GM19463 (cell line): ENCODE results near the gene PEPD.

Experiments used
- ATAC-seq: cut with Tn5 transposase; IDR thresholded peaks from one replicate; pipeline ENCODE4 v1.9.1; 2021; ENCODE audit warnings: mild to moderate bottlenecking, moderate library complexity; ENCODE audit not compliant: unreplicated experiment

PEPD gene

GRCh38 chr19:33461256-33462111 lies 60.1 kb downstream of the PEPD start:
- ATAC-seq: no peak

DNA sequence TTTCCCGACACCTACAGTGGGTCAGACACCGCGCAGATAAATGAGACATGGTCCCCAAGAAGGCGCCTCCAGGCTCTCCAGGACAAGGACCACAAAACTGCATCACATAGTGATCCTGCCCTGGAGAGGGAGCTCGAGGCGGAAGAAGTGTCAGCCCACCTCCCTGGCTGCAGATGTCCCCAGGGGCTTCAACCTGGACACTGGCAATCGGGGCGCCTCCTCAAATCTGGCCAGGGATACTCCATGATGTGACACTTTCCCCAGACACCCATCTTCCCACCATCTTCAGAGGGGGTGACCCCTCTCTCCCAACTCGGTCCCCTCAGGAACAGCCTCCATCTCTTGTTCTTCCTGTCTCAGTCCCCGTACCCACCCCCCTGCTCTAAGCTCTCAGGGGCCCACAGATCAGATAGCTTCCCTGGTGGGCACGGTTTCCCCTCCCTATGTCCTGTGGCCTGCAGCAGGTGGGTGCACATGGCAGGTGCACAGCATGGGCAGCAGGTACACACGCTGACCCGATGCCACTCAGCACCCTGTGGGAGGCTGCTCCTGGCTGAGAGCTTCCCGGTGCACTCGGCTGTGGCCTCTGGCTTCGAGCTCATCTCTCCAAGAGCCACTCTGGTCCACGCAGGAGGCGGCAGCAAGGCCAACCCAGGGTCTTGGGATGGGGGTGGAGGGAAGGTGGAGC lies 61.2 kb downstream of the PEPD start:
- ATAC-seq: no peak

GRCh38 chr19:33459222-33460090 lies 62.1 kb downstream of the PEPD start:
- ATAC-seq: no peak

DNA sequence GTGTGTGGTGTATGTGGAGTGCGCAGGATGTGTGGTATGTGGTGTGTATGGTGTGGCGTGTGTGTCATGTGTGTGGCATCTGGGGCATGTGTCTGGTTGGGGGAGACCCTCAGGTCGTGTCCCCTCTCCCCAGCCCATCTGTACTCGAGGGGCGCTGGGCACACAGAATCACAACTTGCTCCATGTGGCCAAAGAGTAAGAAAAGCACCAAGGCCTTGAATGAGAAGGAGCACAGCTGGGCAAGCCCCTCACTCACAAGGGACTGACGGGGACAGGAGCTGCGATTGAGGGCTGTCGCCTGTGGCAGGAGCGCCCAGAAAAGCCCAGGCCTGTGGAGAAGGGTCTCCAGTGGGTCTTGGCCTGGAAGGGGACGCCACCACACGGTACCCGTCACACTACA lies 62.8 kb downstream of the PEPD start:
- ATAC-seq: no peak

GRCh38 chr19:33458171-33458633 lies 63.4 kb downstream of the PEPD start:
- ATAC-seq: no peak

DNA sequence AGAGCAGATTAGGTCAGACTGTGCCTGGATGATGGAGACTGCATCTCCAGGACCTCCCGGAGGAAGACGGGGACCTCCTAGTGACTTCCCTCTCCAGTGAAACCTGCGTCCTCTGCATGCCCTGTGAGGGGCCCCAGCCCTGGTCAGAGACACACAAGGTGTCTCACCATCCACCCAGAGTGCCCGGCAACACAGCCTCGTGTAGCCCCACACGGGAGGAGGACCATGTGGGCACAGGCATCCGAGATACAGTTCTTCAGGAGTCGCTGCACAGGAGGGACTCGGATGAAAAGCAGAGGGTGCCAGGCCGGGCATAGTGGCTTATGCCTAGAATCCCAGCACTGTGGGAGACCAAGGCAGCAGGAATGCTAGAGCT lies 64.8 kb downstream of the PEPD start:
- no peak for ATAC-seq

- ATAC-seq: no peak
Observed at GRCh38 chr19:33456076-33456844, 65.3 kb downstream of the PEPD start.

DNA sequence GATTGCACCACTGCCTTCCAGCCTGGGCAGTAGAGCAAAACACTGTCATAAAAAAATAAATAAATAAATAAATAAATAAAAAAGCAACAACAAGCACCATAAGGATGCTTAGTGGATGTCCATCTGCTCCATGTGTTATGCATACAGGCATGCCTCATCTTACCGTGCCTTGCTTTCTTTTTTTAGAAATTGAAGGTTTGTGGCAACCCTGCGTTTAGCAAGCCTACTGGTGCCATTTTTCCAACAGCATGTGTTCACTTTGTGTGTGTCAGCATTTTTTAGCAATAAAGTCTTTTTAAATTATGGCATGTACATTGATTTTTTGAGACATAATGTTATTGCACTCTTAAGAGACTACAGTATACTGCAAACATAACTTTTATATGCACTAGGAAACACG lies 68.3 kb downstream of the PEPD start:
- ATAC-seq: no peak

DNA sequence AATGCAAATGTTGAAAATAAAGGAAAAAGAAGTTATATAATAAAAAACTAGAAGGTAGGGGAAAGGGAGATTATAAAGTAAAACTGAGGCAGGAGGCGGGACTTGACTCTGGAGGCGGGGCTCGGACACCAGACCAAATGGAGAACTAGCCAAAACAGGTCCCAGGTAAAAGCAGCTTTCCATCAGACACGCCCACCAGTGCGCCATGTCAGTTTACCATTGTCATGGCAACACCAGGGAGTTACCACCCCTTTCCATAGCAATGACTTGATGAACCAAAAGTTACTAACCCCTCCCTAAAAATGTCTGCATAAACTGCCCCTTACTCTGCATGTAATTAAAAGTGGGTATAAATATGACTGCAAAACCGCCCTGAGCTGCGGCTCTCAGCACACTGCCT lies 70.9 kb downstream of the PEPD start:
- ATAC-seq: no peak

DNA sequence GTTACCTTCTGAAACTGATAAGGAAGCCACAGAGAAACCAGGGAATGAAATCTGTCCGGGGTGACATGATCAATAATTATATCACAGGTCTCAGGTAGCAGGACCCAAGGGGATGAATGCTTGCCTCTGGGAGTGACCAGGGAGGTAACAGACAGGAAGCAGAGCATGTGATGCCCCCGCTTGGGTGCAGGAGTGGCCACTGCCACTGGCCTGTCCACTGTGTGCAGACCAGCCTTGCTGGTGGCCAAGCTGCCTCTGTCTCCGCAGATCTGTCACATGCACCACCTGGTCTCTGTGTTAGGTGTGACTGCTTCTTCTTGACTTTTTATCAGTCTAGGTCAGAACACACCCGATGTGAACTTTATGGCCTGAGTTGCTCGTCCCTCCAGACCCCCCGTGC lies 71.8 kb downstream of the PEPD start:
- ATAC-seq: no peak

GRCh38 chr19:33448159-33448516 lies 73.5 kb downstream of the PEPD start:
- ATAC-seq: no peak

DNA sequence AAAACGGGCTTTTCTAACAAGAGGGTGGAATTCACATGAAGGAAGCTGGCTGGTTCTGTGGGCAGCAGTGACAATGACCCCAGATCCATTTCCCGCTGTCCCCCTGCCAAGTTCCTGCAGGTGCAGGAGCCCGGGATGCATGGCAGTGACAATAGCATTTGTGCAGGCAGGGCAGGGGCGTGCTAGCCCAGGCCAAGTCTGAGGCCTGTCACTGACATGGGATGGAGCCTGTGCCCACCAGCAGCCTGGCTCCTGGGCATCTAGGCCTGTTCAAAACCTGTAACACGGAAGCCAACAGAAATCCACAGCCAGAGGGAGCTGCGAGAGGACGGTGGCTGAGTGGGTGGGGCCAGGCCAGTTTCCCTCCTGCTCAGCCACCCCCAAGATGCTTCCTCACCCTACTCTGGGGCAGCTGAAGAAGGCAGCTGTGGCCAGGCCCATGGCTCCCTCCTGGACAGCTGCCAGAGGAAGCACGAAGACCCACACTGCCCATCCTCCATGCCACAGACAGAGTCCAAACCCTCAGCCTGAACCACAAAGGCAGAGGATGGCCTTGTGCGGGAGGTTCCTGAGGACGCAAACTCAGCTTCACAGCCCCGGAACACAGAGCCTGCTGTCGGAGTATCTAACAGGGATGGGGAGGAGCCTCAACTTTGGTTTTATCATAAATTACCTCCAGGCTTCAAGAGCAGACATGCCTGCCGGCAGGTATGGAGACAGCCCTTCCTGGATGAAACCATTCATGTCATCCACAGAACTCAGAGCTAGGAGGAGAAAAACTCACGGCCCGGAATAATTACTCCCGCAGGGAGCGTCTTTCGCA lies 74.0 kb downstream of the PEPD start:
- ATAC-seq: no peak

- ATAC-seq: no peak
Observed at GRCh38 chr19:33446330-33447293, 75.0 kb downstream of the PEPD start.

DNA sequence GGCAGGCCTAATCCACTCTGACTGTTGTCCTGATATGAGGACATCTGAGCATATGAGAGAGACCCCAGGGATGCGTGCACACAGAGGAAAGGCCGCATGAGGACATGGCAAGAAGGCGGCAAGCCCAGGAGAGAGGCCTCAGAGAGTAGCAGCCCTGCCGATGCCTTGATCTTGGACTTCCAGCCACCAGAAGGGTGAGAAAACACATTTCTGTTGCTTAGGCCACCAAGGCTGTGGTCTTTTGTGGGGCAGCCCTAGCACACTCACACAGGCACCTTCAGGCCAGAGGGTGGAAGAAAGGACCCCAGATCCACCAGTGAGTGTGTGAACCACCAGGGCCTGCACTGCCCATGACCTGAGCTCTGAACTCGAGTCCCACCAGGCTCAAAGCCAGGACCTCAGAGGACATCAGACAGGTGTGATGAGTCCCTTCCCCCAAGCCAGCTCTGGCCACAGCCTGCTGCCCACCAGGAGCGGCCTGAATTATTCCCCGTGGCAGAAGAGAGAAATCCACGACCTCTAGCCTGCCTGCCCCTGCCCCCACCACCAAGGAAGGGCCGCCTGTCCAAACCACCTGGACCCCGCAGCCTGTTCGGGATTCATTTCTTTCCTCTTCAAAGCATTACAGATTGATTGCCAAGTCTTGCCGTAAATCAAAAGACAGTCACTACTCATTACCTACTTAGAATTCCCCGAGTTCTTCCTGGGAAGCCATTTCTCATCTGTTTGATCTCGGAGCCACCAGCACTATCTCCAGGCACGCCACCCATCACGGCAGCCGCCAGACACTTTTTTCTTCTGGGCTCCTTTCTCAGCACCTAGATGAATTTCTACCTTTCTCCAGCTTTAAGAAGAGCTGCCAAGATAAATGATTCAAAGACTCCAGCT lies 75.9 kb downstream of the PEPD start:
- no peak for ATAC-seq

DNA sequence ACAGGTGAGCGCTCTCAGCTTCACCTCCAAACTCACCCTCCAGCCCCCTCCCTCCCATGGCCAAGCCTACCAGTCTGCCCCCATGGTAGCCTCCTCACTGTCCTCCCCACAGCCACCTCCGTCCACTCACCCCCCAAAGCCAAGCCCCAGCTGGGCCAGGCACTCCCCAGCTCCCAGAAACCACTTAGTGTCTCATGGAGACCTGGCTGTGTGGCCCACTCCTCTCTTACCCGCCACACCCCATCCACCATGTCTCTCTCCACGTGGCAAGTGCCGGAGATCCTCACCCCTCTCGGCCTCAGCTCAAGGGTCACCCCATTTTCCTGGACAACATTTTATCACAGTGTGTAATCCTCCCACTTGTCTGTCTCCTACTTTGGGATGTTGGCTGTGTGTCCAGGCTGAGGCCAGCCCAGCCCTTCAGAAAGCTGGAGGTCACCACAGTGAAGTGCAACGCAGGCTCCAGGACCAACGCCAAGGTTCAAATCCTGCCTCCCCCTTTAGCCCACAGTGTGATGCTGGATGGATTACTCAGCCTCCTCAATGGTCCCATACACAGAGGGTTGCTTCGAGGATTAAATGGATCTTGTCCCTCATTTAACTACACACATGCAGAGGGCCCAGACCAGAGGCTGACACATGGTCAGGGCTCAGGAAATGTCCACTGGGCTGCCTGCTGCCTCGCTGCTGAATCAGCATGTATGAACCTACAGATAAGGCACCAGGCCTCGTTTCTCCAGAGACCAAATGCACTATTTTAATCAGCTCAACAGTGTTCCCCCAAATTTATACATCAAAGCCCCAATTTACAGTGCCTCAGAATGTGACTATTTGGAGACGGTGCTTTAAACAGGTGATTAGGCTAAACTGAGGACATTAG lies 76.8 kb downstream of the PEPD start:
- ATAC-seq: no peak

GRCh38 chr19:33443638-33444561 lies 77.7 kb downstream of the PEPD start:
- no peak for ATAC-seq
